Stimulated activated CD4-positive, alpha-beta T cell treated with anti-CD3 and anti-CD28 coated beads, TNF-alpha, amount 100 ng/mL, for 24 hours (primary cell): Measurements from ENCODE around the gene CAMSAP1.
"Not testable (repeated sequence)": the region's sequence is repeated elsewhere in the genome, so short reads cannot be mapped to it uniquely, and the experiment has no call there.

ENCODE experiments used
- DNase-seq, 3 experiments: peaks; one replicate each; pipeline ENCODE4 v3.0.0-alpha.2; 2020; ENCODE audit warnings: low read depth in 3 of 3

The CAMSAP1 gene

GRCh38 chr9:135907431-135908092 is at the start of gene CAMSAP1:
Gene CAMSAP1, minus strand, starts transcription at chr9:135907546. Its CDS starts 387 bp downstream, at chr9:135907159.
- DNase-seq, result peak; percentile 88 to 91 (median 90)

GRCh38 chr9:135956802-135957174 is 49.4 kb upstream of the CAMSAP1 start:
- DNase-seq, result no peak

- no peak for DNase-seq
Measured at GRCh38 chr9:135955934-135956801, 48.8 kb upstream of the CAMSAP1 start.

GRCh38 chr9:135952664-135953206 is 45.4 kb upstream of the CAMSAP1 start:
- no peak for DNase-seq

DNA sequence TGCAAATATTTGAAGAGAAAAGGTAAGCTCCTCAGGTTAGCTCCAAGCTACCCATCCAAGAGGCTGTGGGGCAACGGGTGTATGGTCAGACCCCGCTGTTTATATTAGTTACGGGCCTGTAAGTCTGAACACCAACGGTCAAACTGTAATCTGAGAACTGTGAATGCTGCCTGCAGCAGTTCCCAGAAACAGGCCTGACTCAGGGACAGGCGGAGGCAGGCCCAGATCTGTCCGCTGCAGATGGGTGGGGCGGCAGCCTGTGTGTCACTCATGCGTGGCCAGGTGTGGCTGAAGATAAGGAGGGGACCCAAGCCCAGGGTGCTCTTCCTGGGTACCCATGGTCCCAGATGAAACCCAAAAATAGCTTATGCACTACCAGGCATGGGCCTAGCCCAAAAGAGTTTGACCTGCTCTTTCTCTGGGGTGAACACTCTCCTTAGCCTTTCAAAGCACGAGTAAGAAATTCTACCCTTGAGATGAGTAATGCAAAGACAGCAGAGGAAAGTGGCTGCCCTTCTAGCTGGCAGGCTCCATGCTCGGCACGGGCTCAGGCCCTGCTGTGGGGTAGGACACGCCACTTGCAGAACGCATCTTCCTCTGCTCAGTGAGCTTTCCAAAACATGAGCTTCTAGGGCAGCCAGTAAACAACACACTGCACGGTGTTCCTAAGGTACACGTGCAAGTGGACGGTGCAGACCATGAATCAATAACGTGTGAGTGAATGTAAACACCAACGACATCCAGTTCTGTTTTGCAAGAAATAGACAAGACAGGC is 44.7 kb upstream of the CAMSAP1 start:
- no peak for DNase-seq

DNA sequence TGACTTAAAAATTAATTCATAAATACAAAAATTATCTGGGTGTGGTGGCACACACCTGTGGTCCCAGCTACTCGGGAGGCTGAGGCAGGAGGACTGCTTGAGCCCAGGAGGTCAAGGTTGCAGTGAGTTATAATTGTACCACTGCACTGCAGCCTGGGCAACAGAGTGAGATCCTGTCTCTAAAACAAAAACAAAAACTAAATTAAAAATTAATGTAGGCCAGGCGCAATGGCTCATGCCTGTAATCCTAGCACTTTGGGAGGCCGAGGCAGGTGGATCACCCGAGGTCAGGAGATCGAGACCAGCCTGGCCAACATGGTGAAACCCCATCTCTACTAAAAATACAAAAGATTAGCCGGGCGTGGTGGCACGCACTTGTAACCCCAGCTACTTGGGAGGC is 44.0 kb upstream of the CAMSAP1 start:
- not testable (repeated sequence) for DNase-seq

- not testable (repeated sequence) for DNase-seq
Measured at GRCh38 chr9:135950841-135951240, 43.5 kb upstream of the CAMSAP1 start.

DNA sequence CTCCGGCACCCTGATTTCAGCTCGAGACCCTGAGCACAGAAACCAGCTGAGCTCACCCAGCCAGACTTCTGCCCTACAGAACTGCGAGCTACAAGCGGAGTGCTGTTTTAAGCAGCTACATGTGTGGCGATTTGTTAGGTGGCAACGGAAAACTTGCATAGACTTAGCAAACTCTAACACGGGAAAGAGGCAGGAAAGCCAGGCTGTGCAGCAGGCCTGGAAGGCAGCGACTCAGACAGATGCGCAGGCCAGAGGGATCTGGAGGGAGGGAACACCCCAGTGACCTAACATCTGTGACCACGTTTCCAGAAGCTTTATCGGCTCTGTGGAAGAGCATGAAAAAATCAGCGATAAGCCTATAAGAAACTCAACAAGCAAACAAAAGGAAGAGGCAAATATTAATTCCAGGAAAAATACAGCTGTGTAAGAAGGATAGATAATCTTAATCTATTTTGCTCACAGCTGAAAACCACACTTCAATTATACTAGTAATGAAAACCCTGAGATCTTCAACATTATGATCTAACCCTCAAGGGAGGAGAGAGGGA is 42.9 kb upstream of the CAMSAP1 start:
- DNase-seq, result no peak

GRCh38 chr9:135949501-135950134 is 42.3 kb upstream of the CAMSAP1 start:
- DNase-seq, result no peak

GRCh38 chr9:135948968-135949367 is 41.6 kb upstream of the CAMSAP1 start:
- no peak for DNase-seq

GRCh38 chr9:135948446-135948845 is 41.1 kb upstream of the CAMSAP1 start:
- no peak for DNase-seq

- DNase-seq, result no peak
Measured at GRCh38 chr9:135947582-135947981, 40.2 kb upstream of the CAMSAP1 start.

DNA sequence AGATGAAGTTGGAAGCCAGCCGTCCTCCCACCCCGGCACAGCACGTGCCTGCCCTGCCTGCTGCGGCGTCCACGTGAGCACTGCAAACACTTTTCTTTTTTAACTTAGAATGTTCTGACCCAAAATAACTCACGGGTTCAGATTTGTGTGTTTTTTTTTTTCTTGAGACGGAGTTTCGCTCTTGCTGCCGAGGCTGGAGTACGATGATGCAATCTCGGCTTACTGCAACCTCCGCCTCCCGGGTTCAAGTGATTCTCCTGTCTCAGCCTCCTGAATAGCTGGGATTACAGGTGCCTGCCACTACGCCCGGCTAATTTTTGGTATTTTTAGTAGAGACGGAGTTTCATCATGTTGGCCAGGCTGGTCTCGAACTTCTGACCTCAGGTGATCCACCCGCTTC is 39.8 kb upstream of the CAMSAP1 start:
- DNase-seq, result not testable (repeated sequence)

DNA sequence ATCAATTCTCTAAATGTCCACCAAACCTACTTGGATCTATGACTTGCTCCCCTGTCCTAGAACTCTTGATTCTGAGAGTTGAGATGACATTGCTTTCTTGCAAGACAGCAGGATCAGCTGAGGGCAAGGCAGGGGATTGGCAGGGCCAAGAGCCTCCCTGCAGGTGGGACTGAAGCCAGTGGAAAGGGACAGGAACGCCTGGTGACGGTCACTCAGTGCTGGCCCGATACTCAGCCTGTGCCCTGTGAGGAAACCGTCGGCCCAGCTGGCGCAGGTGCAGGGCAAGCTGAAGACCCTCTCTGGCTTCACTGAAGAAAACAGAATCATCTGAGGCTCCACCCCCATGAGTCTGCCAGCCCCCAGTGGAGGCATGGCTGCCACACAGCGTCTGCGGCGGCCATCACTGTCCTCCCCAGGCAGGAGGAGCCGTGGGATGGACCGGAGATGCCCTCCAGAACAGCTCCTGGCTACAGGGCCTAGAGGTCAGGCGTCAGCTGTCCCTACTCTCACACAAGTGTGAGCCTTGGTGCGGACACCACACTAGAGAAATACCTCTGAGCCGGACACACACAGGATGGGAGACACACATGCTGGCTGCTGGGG is 39.1 kb upstream of the CAMSAP1 start:
- no peak for DNase-seq

GRCh38 chr9:135945969-135946368 is 38.6 kb upstream of the CAMSAP1 start:
- no peak for DNase-seq

DNA sequence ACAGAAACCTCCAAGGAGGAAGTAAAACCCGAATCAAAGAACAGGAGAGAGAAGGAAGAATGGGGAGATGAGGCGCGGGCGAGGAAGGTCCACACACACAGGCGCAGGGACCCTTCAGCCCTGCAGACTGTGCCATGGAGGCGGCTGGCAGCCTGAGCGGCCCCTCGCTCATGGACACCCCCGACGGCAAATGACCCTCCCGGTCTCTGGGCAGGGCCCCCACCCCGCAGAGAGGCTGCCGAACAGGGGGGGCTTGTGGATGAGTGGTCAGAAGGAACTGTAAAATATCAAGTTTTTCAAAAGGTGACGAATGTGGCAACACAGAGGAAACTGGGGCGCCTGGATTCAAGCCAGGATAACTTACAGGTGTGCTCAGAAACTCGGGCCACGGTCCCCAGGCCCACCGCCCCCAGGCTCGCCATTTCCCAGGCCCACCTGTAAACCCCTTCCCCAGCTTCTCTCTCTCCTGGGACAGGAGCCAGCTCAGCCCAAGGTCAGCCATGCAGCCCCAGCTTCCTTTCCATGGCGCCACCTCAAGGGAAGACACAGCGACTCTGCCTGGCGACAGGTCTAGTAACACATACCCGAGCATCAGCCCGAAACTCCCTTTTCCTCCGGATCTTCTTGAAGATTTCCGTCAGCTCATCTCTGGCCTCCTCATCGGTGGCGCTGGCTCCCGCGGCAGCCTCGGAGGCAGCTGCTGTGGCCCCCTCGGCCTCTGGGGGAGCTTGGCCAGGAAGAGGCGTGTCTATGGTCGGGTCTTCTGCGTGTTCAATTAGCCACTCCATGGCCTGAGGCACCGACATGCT is 37.3 kb upstream of the CAMSAP1 start:
- no peak for DNase-seq

DNA sequence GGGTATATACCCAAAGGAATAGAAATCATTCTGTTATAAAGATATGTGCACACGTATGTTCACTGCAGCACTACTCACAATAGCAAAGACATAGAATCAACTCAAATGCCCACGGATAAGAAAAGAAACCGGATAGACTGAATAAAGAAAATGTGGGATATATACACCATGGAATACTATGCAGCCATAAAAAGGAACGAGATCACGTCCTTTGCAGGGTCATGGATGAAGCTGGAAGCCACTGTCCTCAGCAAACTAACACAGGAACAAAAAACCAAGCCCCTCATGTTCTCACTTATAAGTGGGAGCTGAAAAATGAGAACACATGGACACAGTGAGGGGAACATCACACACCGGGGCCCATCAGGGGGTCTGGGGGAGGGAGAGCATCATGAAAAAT is 36.3 kb upstream of the CAMSAP1 start:
- DNase-seq, result not testable (repeated sequence)

GRCh38 chr9:135941288-135941995 is 34.1 kb upstream of the CAMSAP1 start:
- no peak for DNase-seq
